ENCODE measurements around the gene HELQ.

GRCh38 chr4:83369831-83370639 lies 85.6 kb downstream of the HELQ start:
- no peak for TF ChIP-seq POLR2A (IDR thresholded peaks at IDR 0.05)
- TF ChIP-seq CTCF (IDR thresholded peaks at IDR 0.05), result no peak

All from heart left ventricle (tissue), 13 donors.